ENCODE data around the gene FBH1. TPM values are rescaled to one million over a fixed set of nuclear protein-coding genes. Genes with fewer than 3 reads are reported as not detected.

FBH1 gene
- total RNA-seq, 2 donors from 2014 or later = 30.9 to 63.6 TPM

DNA sequence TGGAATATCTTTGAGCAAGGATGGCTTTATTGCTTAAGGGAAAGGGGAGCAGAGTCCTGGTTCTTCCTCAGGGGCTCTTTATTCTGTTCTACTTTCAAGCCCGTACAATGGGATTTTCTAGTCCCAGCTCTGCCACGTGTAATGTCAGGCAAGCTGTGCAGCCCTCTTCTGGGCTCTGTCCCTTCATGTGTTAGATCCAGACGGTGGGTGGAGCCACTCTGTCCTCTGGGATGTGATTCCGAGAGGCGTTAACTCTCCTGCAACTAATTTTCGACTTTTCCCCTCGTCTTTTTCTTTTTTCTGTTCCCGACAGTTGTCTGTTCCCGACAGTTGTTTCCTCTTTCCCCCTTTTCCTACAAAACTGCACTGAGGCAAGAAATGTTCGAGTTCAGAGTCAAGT, 34.8 kb downstream of the FBH1 start:
- Histone ChIP-seq H3K4me3 (no peak overlapping the region), H3K27me3 (no peaks in the 10 kb centered on the region), H3K9me3 (no peaks in the 10 kb centered on the region), H3K27ac (no peak overlapping the region), H3K4me1 (no peaks in the 10 kb centered on the region), H3K36me3 (replicated peaks in 1 of 2; ENCODE audit: insufficient read depth in 1 of 2, low read depth in 2 of 2) (peaks cover 0 to 46% of the 10 kb centered on the region in 2 donors)
- TF ChIP-seq, protein P1, sequence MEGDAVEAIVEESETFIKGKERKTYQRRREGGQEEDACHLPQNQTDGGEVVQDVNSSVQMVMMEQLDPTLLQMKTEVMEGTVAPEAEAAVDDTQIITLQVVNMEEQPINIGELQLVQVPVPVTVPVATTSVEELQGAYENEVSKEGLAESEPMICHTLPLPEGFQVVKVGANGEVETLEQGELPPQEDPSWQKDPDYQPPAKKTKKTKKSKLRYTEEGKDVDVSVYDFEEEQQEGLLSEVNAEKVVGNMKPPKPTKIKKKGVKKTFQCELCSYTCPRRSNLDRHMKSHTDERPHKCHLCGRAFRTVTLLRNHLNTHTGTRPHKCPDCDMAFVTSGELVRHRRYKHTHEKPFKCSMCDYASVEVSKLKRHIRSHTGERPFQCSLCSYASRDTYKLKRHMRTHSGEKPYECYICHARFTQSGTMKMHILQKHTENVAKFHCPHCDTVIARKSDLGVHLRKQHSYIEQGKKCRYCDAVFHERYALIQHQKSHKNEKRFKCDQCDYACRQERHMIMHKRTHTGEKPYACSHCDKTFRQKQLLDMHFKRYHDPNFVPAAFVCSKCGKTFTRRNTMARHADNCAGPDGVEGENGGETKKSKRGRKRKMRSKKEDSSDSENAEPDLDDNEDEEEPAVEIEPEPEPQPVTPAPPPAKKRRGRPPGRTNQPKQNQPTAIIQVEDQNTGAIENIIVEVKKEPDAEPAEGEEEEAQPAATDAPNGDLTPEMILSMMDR (IDR thresholded peaks at IDR 0.05) = no peak
- no peak for TF ChIP-seq POLR2A (IDR thresholded peaks at IDR 0.05)
- intact Hi-C loops (cut with DNase I) = no loop called here
- DNase-seq = no peak
- WGBS, 2 donors = 87 to 88% methylated on average over 10 of the region's 10 CpGs
- ATAC-seq = no peak

DNA sequence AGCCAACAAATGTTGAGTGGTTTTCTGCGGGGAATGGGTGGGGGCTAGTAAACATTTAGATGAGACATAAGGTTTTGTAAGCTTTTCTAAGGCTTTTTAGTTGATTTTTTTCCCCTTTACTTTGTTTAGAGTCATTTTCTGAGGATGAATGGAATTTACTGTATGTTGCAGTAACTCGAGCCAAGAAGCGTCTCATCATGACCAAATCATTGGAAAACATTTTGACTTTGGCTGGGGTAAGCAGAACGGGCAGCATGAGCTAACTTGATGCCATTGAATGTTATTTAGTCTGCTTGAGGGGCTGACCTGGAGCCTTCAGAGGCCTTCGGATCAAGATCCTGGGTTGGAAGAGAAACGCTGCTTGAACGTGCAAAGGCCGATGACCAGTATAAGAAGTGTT, 37.3 kb downstream of the FBH1 start:
- Histone ChIP-seq H3K36me3 (replicated peaks in 1 of 2; ENCODE audit: insufficient read depth in 1 of 2, low read depth in 2 of 2) (peaks cover 0 to 40% of the 10 kb centered on the region in 2 donors), H3K4me3 (no peak overlapping the region), H3K27me3 (no peaks in the 10 kb centered on the region), H3K4me1 (no peaks in the 10 kb centered on the region), H3K9me3 (no peaks in the 10 kb centered on the region), H3K27ac (no peak overlapping the region)
- DNase-seq = no peak
- 93% methylated on average over 8 of the region's 8 CpGs for WGBS, 2 donors
- TF ChIP-seq POLR2A (IDR thresholded peaks at IDR 0.05) = no peak
- TF ChIP-seq, protein P1 (IDR thresholded peaks at IDR 0.05) = no peak
- ATAC-seq = no peak
- intact Hi-C loops (cut with DNase I) = no loop called here

DNA sequence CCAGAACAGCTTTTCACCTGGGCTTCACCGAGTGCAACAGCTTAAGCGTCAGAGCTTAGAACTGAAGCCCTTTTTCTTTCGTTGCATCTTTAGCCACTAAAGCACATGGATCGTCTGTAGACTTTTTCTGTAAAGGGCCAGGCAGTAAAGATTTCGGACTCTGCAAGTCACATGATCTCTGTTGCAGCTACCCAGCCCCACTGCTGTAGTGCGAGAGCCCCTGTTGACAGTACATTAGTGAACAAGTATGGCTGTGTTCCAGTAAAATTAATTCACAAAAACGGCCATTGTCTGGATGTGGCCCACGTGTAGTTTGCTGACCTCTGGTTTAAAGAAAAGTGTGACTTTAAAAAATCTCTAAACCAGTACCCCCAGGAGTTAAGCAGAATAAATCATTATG, 39.4 kb downstream of the FBH1 start:
- TF ChIP-seq POLR2A (IDR thresholded peaks at IDR 0.05) = no peak
- TF ChIP-seq, protein P1 (IDR thresholded peaks at IDR 0.05) = no peak
- Histone ChIP-seq H3K36me3 (replicated peaks in 1 of 2; ENCODE audit: insufficient read depth in 1 of 2, low read depth in 2 of 2) (peaks cover 0 to 30% of the 10 kb centered on the region in 2 donors), H3K27ac (no peak overlapping the region), H3K27me3 (no peaks in the 10 kb centered on the region), H3K4me3 (no peak overlapping the region), H3K9me3 (no peaks in the 10 kb centered on the region), H3K4me1 (no peaks in the 10 kb centered on the region)
- ATAC-seq = no peak
- DNase-seq = no peak
- intact Hi-C loops (cut with DNase I) = no loop called here
- 70 to 78% methylated on average over 8 of the region's 8 CpGs for WGBS, 2 donors

DNA sequence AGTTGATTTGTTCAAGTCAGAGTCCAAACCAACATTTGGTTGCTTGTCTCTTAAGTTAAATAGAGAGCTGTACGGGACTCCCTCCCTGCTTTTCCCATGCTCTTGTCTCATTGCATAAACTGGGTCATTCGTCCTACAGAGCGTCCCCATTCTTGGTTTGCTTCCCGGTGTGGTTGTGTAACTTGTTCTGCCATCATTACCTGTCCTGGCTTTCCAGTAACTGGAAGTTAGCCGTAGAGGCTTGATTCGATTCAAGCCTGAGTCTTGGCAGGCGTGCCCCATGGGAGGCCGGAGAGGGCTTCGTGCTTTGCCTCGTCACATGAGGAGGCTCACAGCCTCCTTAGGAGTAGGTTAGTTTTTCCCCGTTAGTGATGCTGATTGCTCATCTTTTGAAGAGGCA, 40.2 kb downstream of the FBH1 start:
- Histone ChIP-seq H3K27ac (no peak overlapping the region), H3K27me3 (no peaks in the 10 kb centered on the region), H3K36me3 (replicated peaks in 1 of 2; ENCODE audit: insufficient read depth in 1 of 2, low read depth in 2 of 2) (peaks cover 0 to 24% of the 10 kb centered on the region in 2 donors), H3K4me1 (no peaks in the 10 kb centered on the region), H3K4me3 (no peak overlapping the region), H3K9me3 (no peaks in the 10 kb centered on the region)
- intact Hi-C loops (cut with DNase I) = no loop called here
- TF ChIP-seq, protein P1 (IDR thresholded peaks at IDR 0.05) = no peak
- no peak for TF ChIP-seq POLR2A (IDR thresholded peaks at IDR 0.05)
- DNase-seq = no peak
- ATAC-seq = no peak
- WGBS, 2 donors = 79 to 90% methylated on average over 11 of the region's 11 CpGs

DNA sequence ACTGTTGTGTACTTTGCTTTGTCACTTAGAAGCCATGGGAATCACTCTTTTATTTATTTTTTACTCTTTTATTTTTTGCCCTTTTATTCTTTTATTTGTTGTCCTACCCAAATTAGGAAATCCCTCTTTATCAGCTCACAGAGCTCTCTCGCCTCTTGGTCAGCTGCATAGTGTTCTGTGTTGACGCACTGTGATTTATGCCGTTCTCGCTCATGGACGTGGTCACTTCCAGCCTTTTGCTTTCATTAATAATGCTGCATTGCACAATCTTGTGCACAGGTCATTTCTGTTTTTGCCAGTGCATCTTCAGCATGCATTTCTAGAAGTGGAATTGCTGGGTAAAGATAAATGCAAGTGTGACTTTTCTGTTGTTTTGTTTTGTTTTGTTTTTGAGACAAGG, 42.3 kb downstream of the FBH1 start:
- Histone ChIP-seq H3K4me3 (no peak overlapping the region), H3K9me3 (no peaks in the 10 kb centered on the region), H3K27me3 (no peaks in the 10 kb centered on the region), H3K36me3 (replicated peaks in 1 of 2; ENCODE audit: insufficient read depth in 1 of 2, low read depth in 2 of 2) (peaks cover 0 to 22% of the 10 kb centered on the region in 2 donors), H3K4me1 (no peaks in the 10 kb centered on the region), H3K27ac (no peak overlapping the region)
- intact Hi-C loops (cut with DNase I) = no loop called here
- 84 to 85% methylated on average over 5 of the region's 5 CpGs for WGBS, 2 donors
- DNase-seq = peak in 1 of 4 donors; percentile 39
- TF ChIP-seq, protein P1 (IDR thresholded peaks at IDR 0.05) = no peak
- no peak for TF ChIP-seq POLR2A (IDR thresholded peaks at IDR 0.05)
- no peak for ATAC-seq

Measured in body of pancreas (tissue), 4 donors.